Endothelial cell of umbilical vein (primary cell): ENCODE measurements around the gene ADAMTS19. TPM values are rescaled to one million over a fixed set of nuclear protein-coding genes. Genes with fewer than 3 reads are reported as not detected.

Experiments used
- BruUV-seq: library from RNA; stranded (reverse); fragments of 400-500 nt; replicated peaks from 2 replicates; lab custom pipeline; 2021; lab: Mats Ljungman, UMichigan
- CTCF ChIA-PET: fragments of 300-600, 350-600 bp; sonication (Branson Sonifier 250); formaldehyde crosslinking; loops from one replicate; lab custom pipeline; 2021; ENCODE audit warnings: antibody characterized with exemption, inconsistent platforms; lab: Charles Lee
- POLR2A ChIA-PET: fragments of 300-600, 350-600 bp; sonication (Branson Sonifier 250); formaldehyde crosslinking; loops from one replicate; lab custom pipeline; 2021; ENCODE audit warnings: antibody characterized with exemption, inconsistent platforms; lab: Charles Lee
- DNase-seq: peaks from one replicate; pipeline ENCODE4 v3.0.0-alpha.2; 2011; ENCODE audit warnings: low read depth, low spot score
- FAIRE-seq: peaks from 2 replicates; lab custom pipeline; 2011; peaks lifted over from hg19 to GRCh38; lab: Jason Lieb, UNC
- H2AFZ ChIP-seq: 2 replicates; pipeline ENCODE4 v1.6.0; 2012; ENCODE audit warnings: low read depth, low read length, control low read depth, inconsistent platforms
- H3K27ac ChIP-seq: 2 replicates; pipeline ENCODE4 v1.5.1; 2011; ENCODE audit warnings: low read depth, mild to moderate bottlenecking, control low read depth, low read length, moderate library complexity; ENCODE audit not compliant: insufficient read depth
- H3K27me3 ChIP-seq, 2 experiments: 2 replicates each; pipeline versions ENCODE4 v1.6.0 to v1.6.1; 2011; ENCODE audit warnings: low read length in 2 of 2, mixed read lengths in 1 of 2; ENCODE audit not compliant: control insufficient read depth in 2 of 2, insufficient read depth in 2 of 2
- H3K36me3 ChIP-seq, 2 experiments: 2 replicates in 1 of 2; 3 replicates in 1 of 2; pipeline ENCODE4 v1.5.1; 2011; ENCODE audit warnings: low read length in 2 of 2, mild to moderate bottlenecking in 1 of 2, moderate library complexity in 1 of 2; ENCODE audit not compliant: control insufficient read depth in 2 of 2, insufficient read depth in 2 of 2; ENCODE audit errors: extremely low read depth in 1 of 2
- H3K4me1 ChIP-seq: 3 replicates; pipeline ENCODE4 v1.5.1; 2011; ENCODE audit warnings: mild to moderate bottlenecking, low read length; ENCODE audit not compliant: control insufficient read depth, insufficient read depth; ENCODE audit errors: extremely low read depth
- H3K4me2 ChIP-seq: 2 replicates; pipeline ENCODE4 v1.6.1; 2011; ENCODE audit warnings: low read length, control low read depth, mixed read lengths; ENCODE audit not compliant: insufficient read depth
- H3K4me3 ChIP-seq, 3 experiments: fragments of 200-600 bp in 1 of 3; sonication (generic), shearing (Covaris generic) in 1 of 3; replicated peaks in 1 of 3; 2 replicates each; pipeline ENCODE4 v1.5.1; 2011 to 2016; ENCODE audit warnings: control low read depth in 3 of 3, low read length in 3 of 3, mild to moderate bottlenecking in 2 of 3, inconsistent platforms in 1 of 3, low read depth in 1 of 3, moderate library complexity in 1 of 3; ENCODE audit not compliant: insufficient read depth in 1 of 3
- H3K79me2 ChIP-seq: 2 replicates; pipeline ENCODE4 v1.6.0; 2012; ENCODE audit warnings: low read length, inconsistent platforms; ENCODE audit not compliant: control insufficient read depth, insufficient read depth
- H3K9ac ChIP-seq: replicated peaks from 2 replicates; pipeline ENCODE3; 2011; ENCODE audit warnings: low read length, control low read depth; ENCODE audit not compliant: insufficient read depth; ENCODE audit errors: extremely low read depth
- H3K9me1 ChIP-seq: replicated peaks from 3 replicates; pipeline ENCODE4 v1.6.0; 2011; ENCODE audit warnings: mild to moderate bottlenecking, low read length; ENCODE audit not compliant: control insufficient read depth, insufficient read depth; ENCODE audit errors: extremely low read depth
- H3K9me3 ChIP-seq: replicated peaks from 2 replicates; pipeline ENCODE4 v1.5.1; 2012; ENCODE audit warnings: low read length, inconsistent platforms; ENCODE audit not compliant: control insufficient read depth, insufficient read depth
- H4K20me1 ChIP-seq: replicated peaks from 2 replicates; pipeline ENCODE3; 2011; ENCODE audit warnings: mild to moderate bottlenecking, low read length; ENCODE audit not compliant: control insufficient read depth, insufficient read depth; ENCODE audit errors: extremely low read depth
- CTCF ChIP-seq, 2 donors: IDR thresholded peaks; 1 replicate in 1 of 2; 2 replicates in 1 of 2; pipeline ENCODE4 v1.5.1; 2011; ENCODE audit warnings: low read length in 2 of 2, mild to moderate bottlenecking in 2 of 2, moderate library complexity in 2 of 2, control low read depth in 1 of 2, inconsistent platforms in 1 of 2, low read depth in 1 of 2; ENCODE audit not compliant: insufficient read depth in 1 of 2; ENCODE audit errors: extremely low read depth in 1 of 2
- EZH2 ChIP-seq: IDR thresholded peaks from 2 replicates; pipeline ENCODE4 v1.6.1; 2012; ENCODE audit warnings: borderline replicate concordance, low read depth, mild to moderate bottlenecking, moderate library complexity, low read length, inconsistent platforms; ENCODE audit not compliant: severe bottlenecking
- FOS ChIP-seq: IDR thresholded peaks from 2 replicates; pipeline ENCODE4 v1.6.1; 2011; ENCODE audit warnings: mild to moderate bottlenecking, low read length, moderate library complexity, borderline replicate concordance; ENCODE audit not compliant: insufficient read depth
- GATA2 ChIP-seq: IDR thresholded peaks from 2 replicates; pipeline ENCODE4 v1.7.0; 2011; ENCODE audit warnings: low read depth, mild to moderate bottlenecking, moderate library complexity, mixed read lengths, low read length; ENCODE audit not compliant: insufficient read length, insufficient read depth
- JUN ChIP-seq: IDR thresholded peaks from 2 replicates; pipeline ENCODE4 v1.6.1; 2011; ENCODE audit warnings: borderline replicate concordance, low read depth; ENCODE audit not compliant: insufficient read length, insufficient read depth
- MYC ChIP-seq: IDR thresholded peaks from one replicate; pipeline ENCODE4 v1.6.1; 2011; ENCODE audit warnings: mild to moderate bottlenecking, low read depth, low read length
- POLR2A ChIP-seq: IDR thresholded peaks from 2 replicates; pipeline ENCODE4 v1.6.1; 2012; ENCODE audit warnings: low read depth, mild to moderate bottlenecking, control low read depth, low read length
- POLR2AphosphoS5 ChIP-seq: IDR thresholded peaks from 2 replicates; pipeline ENCODE4 v1.6.1; 2012; ENCODE audit warnings: low read depth, mild to moderate bottlenecking, control low read depth, low read length, moderate library complexity; ENCODE audit not compliant: insufficient read depth
- dilution Hi-C: fragments of 300-500 bp; cut with MboI; formaldehyde crosslinking; loops from one replicate; pipeline ENCODE4 v1.15.0; 2019; ENCODE audit warnings: low sequenced_read_pairs; ENCODE audit not compliant: extremely low pct_ligation_motif_present
- intact Hi-C: fragments of 100-400 bp; cut with micrococcal nuclease; formaldehyde crosslinking; loops from one replicate; pipeline ENCODE4 v1.10.0; 2022
- polyA plus RNA-seq, 4 experiments: library from polyadenylated mRNA; depleted of rRNA in 3 of 4; stranded (reverse) in 3 of 4; unstranded in 1 of 4; fragments of >200 nt; gene quantifications; 2 replicates each; pipeline versions ENCODE4 v1.2.1 to v1.2.3, GENCODE V29; 2011 to 2012; ENCODE audit warnings: missing spikeins in 1 of 4
- total RNA-seq: library from RNA; stranded (reverse); gene quantifications from 2 replicates; pipeline ENCODE4 v1.2.3, GENCODE V29; 2021
- TF ChIP-seq, protein P1 (sequence below): IDR thresholded peaks from 2 replicates; pipeline ENCODE4 v1.6.1; 2011; ENCODE audit not compliant: insufficient read depth, insufficient read length

The ADAMTS19 gene
- total and polyA plus RNA-seq, 2 donors (not counting 3 experiments of a cell fraction or from before 2014, with no cell fraction given), result not detected

GRCh38 chr5:129652349-129653056 lies 192.4 kb downstream of the ADAMTS19 start:
- ChIA-PET CTCF (interaction anchor here (1.7 kb wide), 1 partner anchor 12 kb away, joined by 4 read pairs; no protein-coding TSS in a partner anchor), POLR2A (no interaction called here)
- DNase-seq (no peak), FAIRE-seq (no peak)
- no peak overlapping the region for H3K4me3 ChIP-seq
- H4K20me1 ChIP-seq, result no peaks in the 10 kb centered on the region
- H3K36me3 ChIP-seq, result no peaks in the 10 kb centered on the region
- no peak overlapping the region for H3K27ac ChIP-seq
- H3K9ac ChIP-seq, result no peak overlapping the region
- H3K4me2 ChIP-seq, result no peak overlapping the region
- H3K9me1 ChIP-seq, result no peaks in the 10 kb centered on the region
- H3K9me3 ChIP-seq, result no peaks in the 10 kb centered on the region
- dilution Hi-C loops, result no loop called here
- H3K79me2 ChIP-seq, result no peaks in the 10 kb centered on the region
- intact Hi-C loops, result no loop called here
- no peaks in the 10 kb centered on the region for H3K4me1 ChIP-seq
- no peak overlapping the region for H2AFZ ChIP-seq
- no peaks in the 10 kb centered on the region for H3K27me3 ChIP-seq
- BruUV-seq, result no TSS peak
- TF ChIP-seq EZH2 (no peak), GATA2 (no peak), JUN (no peak), MYC (no peak), POLR2A (no peak), FOS (no peak), CTCF (IDR thresholded peaks at IDR 0.05; ENCODE audit: extremely low read depth in 1 of 2, insufficient read depth in 1 of 2, low read depth in 1 of 2, low read length in 2 of 2) (no peak), POLR2AphosphoS5 (no peak)
- TF ChIP-seq, protein P1, sequence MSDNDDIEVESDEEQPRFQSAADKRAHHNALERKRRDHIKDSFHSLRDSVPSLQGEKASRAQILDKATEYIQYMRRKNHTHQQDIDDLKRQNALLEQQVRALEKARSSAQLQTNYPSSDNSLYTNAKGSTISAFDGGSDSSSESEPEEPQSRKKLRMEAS, result no peak
